ENCODE measurements around the gene HIVEP3. TPM values are rescaled to one million over a fixed set of nuclear protein-coding genes. Genes with fewer than 3 reads are reported as not detected.

Gene HIVEP3
- total and polyA plus RNA-seq, 2 donors (not counting 1 experiment from before 2014, with no cell fraction given): 2.0 to 5.1 TPM

DNA sequence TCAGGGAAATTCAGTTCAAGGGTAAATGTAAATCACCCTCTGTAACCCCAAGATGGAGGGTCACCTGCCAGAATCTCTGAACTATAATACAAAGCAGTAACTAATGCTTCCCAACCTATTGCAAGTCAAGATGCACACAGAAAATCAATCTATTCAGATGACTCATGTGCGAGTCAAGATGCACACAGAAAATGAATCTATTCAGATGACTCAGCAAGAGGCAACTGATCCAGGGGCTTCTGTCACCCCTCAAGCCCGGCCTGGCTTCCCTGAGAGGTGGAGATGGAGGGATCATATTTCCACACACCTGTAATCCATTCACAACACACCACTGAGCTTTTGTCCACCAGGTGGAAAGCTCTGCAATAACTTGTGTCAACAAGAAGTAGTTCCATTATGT lies 17.4 kb upstream of the HIVEP3 start:
- TF ChIP-seq, protein P1, sequence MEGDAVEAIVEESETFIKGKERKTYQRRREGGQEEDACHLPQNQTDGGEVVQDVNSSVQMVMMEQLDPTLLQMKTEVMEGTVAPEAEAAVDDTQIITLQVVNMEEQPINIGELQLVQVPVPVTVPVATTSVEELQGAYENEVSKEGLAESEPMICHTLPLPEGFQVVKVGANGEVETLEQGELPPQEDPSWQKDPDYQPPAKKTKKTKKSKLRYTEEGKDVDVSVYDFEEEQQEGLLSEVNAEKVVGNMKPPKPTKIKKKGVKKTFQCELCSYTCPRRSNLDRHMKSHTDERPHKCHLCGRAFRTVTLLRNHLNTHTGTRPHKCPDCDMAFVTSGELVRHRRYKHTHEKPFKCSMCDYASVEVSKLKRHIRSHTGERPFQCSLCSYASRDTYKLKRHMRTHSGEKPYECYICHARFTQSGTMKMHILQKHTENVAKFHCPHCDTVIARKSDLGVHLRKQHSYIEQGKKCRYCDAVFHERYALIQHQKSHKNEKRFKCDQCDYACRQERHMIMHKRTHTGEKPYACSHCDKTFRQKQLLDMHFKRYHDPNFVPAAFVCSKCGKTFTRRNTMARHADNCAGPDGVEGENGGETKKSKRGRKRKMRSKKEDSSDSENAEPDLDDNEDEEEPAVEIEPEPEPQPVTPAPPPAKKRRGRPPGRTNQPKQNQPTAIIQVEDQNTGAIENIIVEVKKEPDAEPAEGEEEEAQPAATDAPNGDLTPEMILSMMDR (IDR thresholded peaks at IDR 0.05): no peak
- TF ChIP-seq EZH2 (IDR thresholded peaks at IDR 0.05; ENCODE audit: borderline replicate concordance, insufficient read depth, low read depth, low read length, poor library complexity, severe bottlenecking): no peak
- POLR2A ChIA-PET: no interaction called here
- Mint-ChIP-seq H3K4me3 (no peak overlapping the region), H3K27ac (no peak overlapping the region), H3K27me3 (peaks cover 36% of the 10 kb centered on the region), H3K4me1 (no peaks in the 10 kb centered on the region), H3K9me3 (ENCODE audit: insufficient read depth) (no peaks in the 10 kb centered on the region)
- Histone ChIP-seq H3K9ac (ENCODE audit: low read length) (no peak overlapping the region), H4K20me1 (ENCODE audit: control insufficient read depth, insufficient read depth, low read length, poor library complexity, severe bottlenecking) (no peaks in the 10 kb centered on the region), H3K4me3 (ENCODE audit: control extremely low read depth in 1 of 5, extremely low read depth in 1 of 5, insufficient read depth in 1 of 5, low read depth in 2 of 5, low read length in 4 of 5) (no peak overlapping the region), H3K9me3 (ENCODE audit: control extremely low read depth in 1 of 3, control insufficient read depth in 2 of 3, insufficient read depth in 1 of 3, low read length in 2 of 3) (no peaks in the 10 kb centered on the region), H3K79me2 (ENCODE audit: control insufficient read depth, insufficient read depth, low read length) (no peaks in the 10 kb centered on the region), H3K27me3 (replicated peaks in 1 of 4; ENCODE audit: control extremely low read depth in 1 of 4, control insufficient read depth in 3 of 4, insufficient read depth in 4 of 4, low read length in 3 of 4) (no peaks in the 10 kb centered on the region), H3K27ac (ENCODE audit: low read length in 2 of 2) (no peak overlapping the region), H2AFZ (ENCODE audit: insufficient read depth, low read depth, low read length, poor library complexity, severe bottlenecking) (no peak overlapping the region), H3K4me1 (ENCODE audit: control insufficient read depth in 2 of 2, insufficient read depth in 2 of 2, low read length in 2 of 2) (no peaks in the 10 kb centered on the region), H3K36me3 (replicated peaks in 1 of 2; ENCODE audit: control extremely low read depth in 1 of 2, control insufficient read depth in 1 of 2, extremely low read depth in 1 of 2, insufficient read depth in 2 of 2, low read length in 1 of 2) (no peaks in the 10 kb centered on the region), H3K4me2 (replicated peaks; ENCODE audit: low read depth, low read length, poor library complexity, severe bottlenecking) (no peak overlapping the region)
- DNase-seq: no peak
- no peak for ATAC-seq (ENCODE audit: low read depth)
- intact Hi-C loops (cut with micrococcal nuclease): no loop called here
- CTCF ChIA-PET: no interaction called here
- no CpG with 5 or more reads among the region's 2 CpGs for WGBS (ENCODE audit: insufficient coverage)

DNA sequence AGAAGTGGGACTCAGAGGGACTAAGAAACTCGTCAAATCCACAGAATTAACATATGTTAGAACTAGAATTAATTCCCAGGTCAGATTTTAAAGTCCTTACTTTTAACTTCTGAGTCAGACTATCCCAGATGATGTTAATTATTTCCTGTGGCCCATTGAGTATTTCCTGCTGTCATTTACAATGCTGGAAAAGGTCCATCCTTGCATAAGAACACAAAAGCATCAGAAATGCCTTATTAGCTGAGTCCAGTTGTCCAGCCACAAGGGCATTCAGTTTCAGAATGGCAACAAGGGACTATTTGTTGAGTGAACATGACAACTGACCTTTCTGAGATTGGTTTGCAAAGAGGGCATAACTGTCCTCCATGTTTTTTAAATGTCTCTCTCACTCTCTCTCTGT lies 16.5 kb upstream of the HIVEP3 start:
- Mint-ChIP-seq H3K4me3 (no peak overlapping the region), H3K27me3 (peaks cover 36% of the 10 kb centered on the region), H3K27ac (no peak overlapping the region), H3K4me1 (no peaks in the 10 kb centered on the region), H3K9me3 (ENCODE audit: insufficient read depth) (no peaks in the 10 kb centered on the region)
- Histone ChIP-seq H3K79me2 (ENCODE audit: control insufficient read depth, insufficient read depth, low read length) (no peaks in the 10 kb centered on the region), H3K9ac (ENCODE audit: low read length) (no peak overlapping the region), H3K9me3 (ENCODE audit: control extremely low read depth in 1 of 3, control insufficient read depth in 2 of 3, insufficient read depth in 1 of 3, low read length in 2 of 3) (no peaks in the 10 kb centered on the region), H2AFZ (ENCODE audit: insufficient read depth, low read depth, low read length, poor library complexity, severe bottlenecking) (no peak overlapping the region), H3K36me3 (replicated peaks in 1 of 2; ENCODE audit: control extremely low read depth in 1 of 2, control insufficient read depth in 1 of 2, extremely low read depth in 1 of 2, insufficient read depth in 2 of 2, low read length in 1 of 2) (no peaks in the 10 kb centered on the region), H3K27ac (ENCODE audit: low read length in 2 of 2) (no peak overlapping the region), H3K4me3 (ENCODE audit: control extremely low read depth in 1 of 5, extremely low read depth in 1 of 5, insufficient read depth in 1 of 5, low read depth in 2 of 5, low read length in 4 of 5) (no peak overlapping the region), H3K4me2 (replicated peaks; ENCODE audit: low read depth, low read length, poor library complexity, severe bottlenecking) (no peak overlapping the region), H4K20me1 (ENCODE audit: control insufficient read depth, insufficient read depth, low read length, poor library complexity, severe bottlenecking) (no peaks in the 10 kb centered on the region), H3K4me1 (ENCODE audit: control insufficient read depth in 2 of 2, insufficient read depth in 2 of 2, low read length in 2 of 2) (no peaks in the 10 kb centered on the region), H3K27me3 (replicated peaks in 1 of 4; ENCODE audit: control extremely low read depth in 1 of 4, control insufficient read depth in 3 of 4, insufficient read depth in 4 of 4, low read length in 3 of 4) (no peaks in the 10 kb centered on the region)
- TF ChIP-seq EZH2 (IDR thresholded peaks at IDR 0.05; ENCODE audit: borderline replicate concordance, insufficient read depth, low read depth, low read length, poor library complexity, severe bottlenecking): no peak
- TF ChIP-seq, protein P1 (IDR thresholded peaks at IDR 0.05): no peak
- POLR2A ChIA-PET: no interaction called here
- ATAC-seq (ENCODE audit: low read depth) (no peak), DNase-seq (no peak)
- WGBS (ENCODE audit: insufficient coverage): no CpG with 5 or more reads among the region's 1 CpG
- CTCF ChIA-PET: no interaction called here
- intact Hi-C loops (cut with micrococcal nuclease): no loop called here
